ENCODE results near the gene TERT.
"Not testable (repeated sequence)": the region's sequence is repeated elsewhere in the genome, so short reads cannot be mapped to it uniquely, and the experiment has no call there.

Gene TERT

GRCh38 chr5:1330847-1331831 lies 36.3 kb upstream of the TERT start:
- no peak for DNase-seq

- DNase-seq: no peak
Measured at GRCh38 chr5:1330146-1330846, 35.4 kb upstream of the TERT start.

GRCh38 chr5:1329111-1329579 lies 34.3 kb upstream of the TERT start:
- DNase-seq: no peak

GRCh38 chr5:1328237-1329110 lies 33.6 kb upstream of the TERT start:
- DNase-seq: not testable (repeated sequence)

DNA sequence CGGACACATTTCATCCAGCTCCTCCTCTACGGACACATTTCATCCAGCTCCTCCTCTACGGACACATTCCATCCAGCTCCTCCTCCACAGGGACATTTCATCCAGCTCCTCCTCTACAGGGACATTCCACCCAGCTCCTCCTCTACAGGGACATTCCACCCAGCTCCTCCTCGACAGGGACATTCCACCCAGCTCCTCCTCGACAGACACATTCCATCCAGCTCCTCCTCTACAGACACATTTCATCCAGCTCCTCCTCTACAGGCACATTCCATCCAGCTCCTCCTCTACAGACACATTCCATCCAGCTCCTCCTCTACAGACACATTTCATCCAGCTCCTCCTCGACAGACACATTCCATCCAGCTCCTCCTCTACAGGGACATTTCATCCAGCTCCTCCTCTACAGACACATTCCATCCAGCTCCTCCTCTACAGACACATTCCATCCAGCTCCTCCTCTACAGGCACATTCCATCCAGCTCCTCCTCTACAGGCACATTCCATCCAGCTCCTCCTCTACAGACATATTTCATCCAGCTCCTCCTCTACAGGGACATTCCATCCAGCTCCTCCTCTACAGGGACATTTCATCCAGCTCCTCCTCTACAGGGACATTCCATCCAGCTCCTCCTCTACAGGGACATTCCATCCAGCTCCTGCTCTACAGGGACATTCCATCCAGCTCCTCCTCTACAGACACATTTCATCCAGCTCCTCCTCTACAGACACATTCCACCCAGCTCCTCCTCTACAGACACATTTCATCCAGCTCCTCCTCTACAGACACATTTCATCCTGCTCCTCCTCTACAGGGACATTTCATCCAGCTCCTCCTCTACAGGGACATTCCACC lies 32.3 kb upstream of the TERT start:
- not testable (repeated sequence) for DNase-seq

- not testable (repeated sequence) for DNase-seq
Measured at GRCh38 chr5:1326532-1326875, 31.6 kb upstream of the TERT start.

GRCh38 chr5:1325870-1326531 lies 31.1 kb upstream of the TERT start:
- no peak for DNase-seq

- DNase-seq: no peak
Measured at GRCh38 chr5:1325191-1325741, 30.4 kb upstream of the TERT start.

- DNase-seq: no peak
Measured at GRCh38 chr5:1324719-1325190, 29.9 kb upstream of the TERT start.

DNA sequence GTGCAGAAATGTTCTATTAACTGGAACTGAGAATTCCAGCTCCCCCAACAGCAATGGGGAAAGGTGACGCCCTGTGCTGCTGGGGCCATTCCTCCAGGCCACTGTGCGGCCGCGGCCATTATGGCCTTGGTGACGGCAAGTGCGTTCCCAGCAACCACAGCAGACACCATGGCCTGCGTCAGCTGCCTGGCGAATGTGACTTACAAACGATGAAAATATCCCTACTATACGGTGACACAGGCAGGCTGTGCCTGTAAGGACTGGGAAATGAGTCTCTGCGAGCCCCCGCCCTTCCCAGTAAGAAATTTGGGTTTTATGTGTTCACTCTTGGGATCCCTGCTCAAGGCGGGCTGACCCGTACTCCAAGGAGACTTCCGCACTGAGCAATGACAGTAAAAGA lies 29.4 kb upstream of the TERT start:
- DNase-seq: no peak

DNA sequence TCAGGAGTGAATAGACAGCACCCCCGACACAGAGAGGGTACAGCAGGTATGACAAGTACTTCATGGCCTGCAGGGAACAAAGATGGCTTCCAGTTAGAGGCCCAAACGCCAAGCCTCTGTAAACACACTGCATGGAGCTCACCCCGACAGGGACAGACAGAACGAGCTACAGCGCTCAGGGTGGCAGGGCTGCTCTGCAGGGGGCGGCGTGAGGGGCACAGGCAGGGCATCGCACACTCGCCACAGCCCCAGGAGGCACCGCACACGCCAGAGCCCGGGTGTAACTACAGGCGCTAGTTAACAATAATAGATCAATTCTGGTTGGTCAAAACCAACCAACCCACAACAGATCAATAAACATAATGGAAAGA lies 28.9 kb upstream of the TERT start:
- DNase-seq: no peak

- no peak for DNase-seq
Measured at GRCh38 chr5:1322955-1323802, 28.3 kb upstream of the TERT start.

GRCh38 chr5:1322036-1322900 lies 27.4 kb upstream of the TERT start:
- no peak for DNase-seq

DNA sequence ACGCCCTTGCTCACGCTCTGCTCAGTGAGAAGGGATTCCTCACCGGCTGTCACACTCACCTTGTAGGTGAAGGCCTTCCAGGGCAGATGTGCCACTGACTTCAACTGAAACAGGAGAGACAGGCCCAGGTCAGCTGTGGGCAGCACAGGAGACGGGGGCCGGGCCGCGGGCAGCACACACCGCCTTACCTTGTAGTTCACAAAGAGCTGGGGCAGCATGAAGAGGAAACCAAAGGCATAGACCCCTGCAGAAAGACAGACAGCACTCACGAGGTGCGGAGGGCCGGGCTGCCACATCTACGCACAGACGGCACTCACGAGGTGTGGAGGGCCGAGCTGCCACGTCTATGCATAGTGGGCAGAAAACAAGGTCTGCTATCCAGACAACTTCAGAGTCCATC lies 26.7 kb upstream of the TERT start:
- no peak for DNase-seq

- DNase-seq: no peak
Measured at GRCh38 chr5:1320436-1321344, 25.8 kb upstream of the TERT start.

- no peak for DNase-seq
Measured at GRCh38 chr5:1319436-1320256, 24.8 kb upstream of the TERT start.

DNA sequence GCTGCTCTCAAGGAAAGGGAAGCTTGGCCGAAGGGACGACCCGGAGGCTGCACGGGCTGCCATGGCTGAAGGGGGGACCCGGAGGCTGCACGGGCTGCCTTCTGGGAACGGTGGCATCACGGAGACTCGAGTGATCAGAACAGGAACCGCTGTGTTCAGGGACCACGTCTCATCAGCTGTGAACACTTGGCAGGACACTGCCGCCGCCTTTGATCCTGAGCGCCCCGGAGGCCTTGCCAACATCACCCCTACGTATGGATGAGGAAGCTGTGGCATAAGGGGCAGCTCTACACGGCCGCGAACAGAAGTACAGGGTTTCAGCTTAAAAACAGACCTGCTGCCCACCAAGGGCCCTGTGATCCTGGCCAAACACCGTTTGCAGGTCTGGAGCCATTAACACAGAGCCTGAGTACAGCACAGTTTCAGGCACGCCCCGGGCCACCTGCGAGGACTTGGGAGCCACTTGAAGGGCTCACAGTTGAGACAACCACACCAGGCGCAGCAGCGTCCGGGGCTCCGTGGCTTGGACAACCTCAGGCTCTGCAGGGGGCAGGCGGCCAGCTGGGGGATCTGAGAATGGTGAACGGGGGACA lies 23.9 kb upstream of the TERT start:
- DNase-seq: no peak

Data from NCI-H446 (cell line).